ENCODE measurements around the gene RFK. TPM values are rescaled to one million over a fixed set of nuclear protein-coding genes. Genes with fewer than 3 reads are reported as not detected.

The RFK gene
- total and polyA plus RNA-seq, 2 of the 13 experiments (the other 11 are each of a cell fraction or from before 2014, with no cell fraction given): 18.2 to 37.2 TPM

GRCh38 chr9:76423216-76424177, 29.3 kb upstream of the RFK start (continued):
- TF ChIP-seq PATZ1 (CRISPR knock-in tag; IDR thresholded peaks at IDR 0.05) (peak; percentile 44), AGO1 (IDR thresholded peaks at IDR 0.05; ENCODE audit: low read depth, low read length, poor library complexity, severe bottlenecking) (no peak), MBD4 (IDR thresholded peaks at IDR 0.05; ENCODE audit: borderline replicate concordance, low read length) (no peak), ZNF136 (CRISPR knock-in tag; IDR thresholded peaks at IDR 0.05; ENCODE audit: low read depth) (no peak), ZNF101 (CRISPR knock-in tag; IDR thresholded peaks at IDR 0.05; ENCODE audit: borderline replicate concordance, low read depth) (no peak), TEAD3 (CRISPR knock-in tag; optimal IDR thresholded peaks at IDR 0.05; ENCODE audit: borderline replicate concordance) (peak; percentile 86), ARID5B (CRISPR knock-in tag; IDR thresholded peaks at IDR 0.05) (peak; percentile 98), PAX8 (CRISPR knock-in tag; IDR thresholded peaks at IDR 0.05; ENCODE audit: borderline replicate concordance) (no peak), MTA1 (CRISPR knock-in tag; IDR thresholded peaks at IDR 0.05; ENCODE audit: borderline replicate concordance) (no peak), CC2D1A (CRISPR knock-in tag; IDR thresholded peaks at IDR 0.05) (no peak), ZBTB10 (CRISPR knock-in tag; IDR thresholded peaks at IDR 0.05; ENCODE audit: borderline replicate concordance) (no peak), TRIM24 (CRISPR knock-in tag; IDR thresholded peaks at IDR 0.05) (no peak), NFATC3 (CRISPR knock-in tag; IDR thresholded peaks at IDR 0.05) (no peak), CHD4 (IDR thresholded peaks at IDR 0.05; ENCODE audit: borderline replicate concordance, low read length) (peak; percentile 81; the same call in 1 of the 2 replicates), XRCC5 (optimal IDR thresholded peaks at IDR 0.05; ENCODE audit: low read length) (no peak), SSRP1 (CRISPR knock-in tag; IDR thresholded peaks at IDR 0.05) (no peak), PHF5A (CRISPR knock-in tag; IDR thresholded peaks at IDR 0.05; ENCODE audit: low read depth, unreplicated experiment) (peak; percentile 35), KLF15 (CRISPR knock-in tag; IDR thresholded peaks at IDR 0.05; ENCODE audit: borderline replicate concordance) (no peak), BHLHE40 (IDR thresholded peaks at IDR 0.05; ENCODE audit: low read length) (no peak), ZNF263 (CRISPR knock-in tag; IDR thresholded peaks at IDR 0.05) (no peak), ZNF350 (CRISPR knock-in tag; IDR thresholded peaks at IDR 0.05; ENCODE audit: borderline replicate concordance, low read depth) (no peak)

Measured in HepG2 (cell line).